ENCODE results near the gene ABHD12.

Gene ABHD12

DNA sequence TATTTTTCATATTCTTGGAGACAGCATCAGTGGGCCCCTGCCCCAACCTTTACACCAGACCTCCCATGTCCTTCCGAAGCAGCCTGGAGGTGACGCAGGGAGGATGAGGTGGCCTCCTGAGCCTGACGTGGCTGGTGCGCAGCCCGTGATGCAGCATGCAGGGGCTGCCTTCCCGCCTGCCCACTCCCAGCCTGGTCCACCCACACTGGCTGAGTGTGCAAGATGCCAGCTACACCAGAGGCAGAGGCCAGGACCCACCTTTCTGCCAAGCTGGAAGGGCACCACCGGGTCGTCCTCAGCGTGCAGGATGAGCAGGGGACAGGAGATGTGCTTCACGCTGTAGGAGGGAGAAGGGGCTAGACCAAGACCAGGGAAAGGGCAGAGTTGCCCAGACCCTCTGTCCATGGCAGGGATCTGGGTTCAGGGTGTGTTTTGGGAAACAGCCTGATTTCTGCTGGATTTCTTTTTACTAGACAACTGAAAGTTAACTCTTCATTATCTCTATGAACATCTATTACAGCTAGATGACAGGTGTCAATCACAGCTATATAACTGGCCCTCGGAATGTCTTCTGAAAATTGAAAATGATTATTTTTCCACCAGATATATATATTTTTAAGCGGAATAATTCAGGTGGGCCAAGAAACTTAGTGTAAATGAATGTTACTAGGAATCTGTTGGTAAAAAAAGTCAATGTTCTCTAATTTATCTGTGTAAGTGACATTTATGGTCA is 87.2 kb downstream of the ABHD12 start:
- no peak for DNase-seq

DNA sequence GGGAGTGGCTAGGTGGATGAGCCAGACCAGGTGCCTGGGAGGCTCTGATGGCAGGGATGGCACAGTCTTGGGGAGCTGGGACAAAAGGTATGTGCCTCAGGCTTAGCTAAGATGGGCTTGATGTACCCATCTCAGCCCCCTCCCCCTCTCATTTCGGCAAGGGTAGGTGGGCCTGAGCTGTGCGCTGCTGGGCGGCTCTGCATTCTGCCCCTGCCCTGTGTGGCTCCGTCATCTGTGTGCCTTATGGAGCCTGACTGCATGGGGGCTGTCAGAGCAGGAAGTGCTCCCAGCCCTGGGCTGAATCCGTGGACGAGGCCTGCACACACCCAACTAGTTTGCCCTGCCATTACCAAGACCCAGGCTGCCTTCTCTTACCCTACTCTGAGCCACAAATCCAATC is 88.0 kb downstream of the ABHD12 start:
- DNase-seq: no peak

DNA sequence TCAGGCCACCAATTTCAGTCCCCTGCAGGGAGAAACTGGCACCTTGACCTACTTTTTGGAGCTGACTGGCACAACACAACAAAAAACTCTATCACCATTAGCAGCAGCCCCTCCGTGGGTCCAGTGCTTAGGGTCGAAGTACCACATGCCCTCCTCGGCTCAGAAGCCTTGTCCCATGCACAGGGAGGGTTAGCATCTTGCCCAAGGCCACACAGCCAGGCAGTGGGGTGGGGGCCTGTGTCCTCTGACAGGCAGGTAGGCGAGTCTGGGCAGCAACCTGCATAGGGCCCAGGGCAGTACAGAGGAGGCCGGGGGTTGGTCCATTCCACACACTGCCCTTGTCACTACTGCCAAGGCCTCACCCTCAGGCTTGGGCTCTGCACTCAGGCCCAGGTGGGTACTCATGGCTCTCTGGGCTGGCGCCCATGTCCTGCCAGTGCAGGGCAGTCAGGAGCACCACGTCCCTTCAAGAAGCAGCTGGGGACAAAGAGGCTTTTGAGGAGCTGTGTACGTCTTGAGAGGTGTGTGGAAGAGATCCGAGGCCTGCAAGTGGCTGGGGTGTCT is 89.2 kb downstream of the ABHD12 start:
- DNase-seq: no peak

DNA sequence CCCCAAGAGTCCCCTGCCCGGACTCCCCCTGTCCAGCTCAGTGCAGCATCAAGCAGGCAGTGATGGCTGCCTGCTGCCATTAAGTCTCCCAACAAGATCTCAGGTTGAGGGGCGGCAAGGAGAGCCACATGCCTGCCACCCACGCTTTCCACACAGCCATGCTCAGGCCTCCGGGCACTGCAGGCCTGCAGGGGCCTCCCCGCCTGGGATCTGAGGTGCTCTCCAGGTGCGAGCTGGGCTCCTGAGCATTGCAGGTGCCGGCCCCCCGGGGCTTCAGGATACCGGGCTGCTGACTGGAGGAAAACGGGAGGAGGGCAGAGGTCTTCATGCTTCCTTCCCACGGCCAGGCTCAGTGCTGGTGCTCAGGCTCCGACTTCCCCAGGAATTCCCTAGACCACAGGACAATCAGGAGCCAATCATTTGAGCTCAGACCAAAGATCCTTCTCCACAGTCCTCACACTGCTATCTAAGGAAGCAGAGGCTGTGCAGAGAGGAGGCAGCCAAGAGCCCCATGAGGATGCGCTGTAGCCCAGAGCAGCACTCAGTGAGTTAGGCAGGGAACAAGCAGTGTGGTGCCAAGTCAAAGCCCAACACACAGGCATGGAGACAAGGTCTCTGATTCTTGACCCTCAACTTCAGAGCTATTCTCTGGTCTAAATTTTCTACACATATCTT is 90.0 kb downstream of the ABHD12 start:
- peak in 2 of 3 experiments; percentile 37 to 60 for DNase-seq

DNA sequence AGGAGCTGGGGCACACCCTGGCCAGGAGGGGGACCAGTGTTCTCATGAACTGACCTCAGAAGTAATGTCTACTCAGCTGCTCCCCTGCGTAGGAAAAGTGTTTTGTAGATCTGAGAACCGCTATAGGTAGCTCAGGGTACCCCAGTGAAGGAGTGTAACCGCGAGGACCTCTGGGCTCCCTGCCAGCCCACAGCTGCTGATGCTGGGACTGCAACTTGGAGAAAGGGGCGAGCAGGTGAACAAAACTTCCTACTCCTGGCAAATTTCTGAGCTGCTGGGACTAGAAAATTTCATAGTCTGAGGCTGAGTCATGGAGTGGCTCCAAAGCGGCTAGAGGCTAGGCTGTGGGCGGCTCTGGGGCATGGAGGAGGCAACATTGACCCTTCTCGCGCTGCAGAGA is 90.8 kb downstream of the ABHD12 start:
- no peak for DNase-seq

DNA sequence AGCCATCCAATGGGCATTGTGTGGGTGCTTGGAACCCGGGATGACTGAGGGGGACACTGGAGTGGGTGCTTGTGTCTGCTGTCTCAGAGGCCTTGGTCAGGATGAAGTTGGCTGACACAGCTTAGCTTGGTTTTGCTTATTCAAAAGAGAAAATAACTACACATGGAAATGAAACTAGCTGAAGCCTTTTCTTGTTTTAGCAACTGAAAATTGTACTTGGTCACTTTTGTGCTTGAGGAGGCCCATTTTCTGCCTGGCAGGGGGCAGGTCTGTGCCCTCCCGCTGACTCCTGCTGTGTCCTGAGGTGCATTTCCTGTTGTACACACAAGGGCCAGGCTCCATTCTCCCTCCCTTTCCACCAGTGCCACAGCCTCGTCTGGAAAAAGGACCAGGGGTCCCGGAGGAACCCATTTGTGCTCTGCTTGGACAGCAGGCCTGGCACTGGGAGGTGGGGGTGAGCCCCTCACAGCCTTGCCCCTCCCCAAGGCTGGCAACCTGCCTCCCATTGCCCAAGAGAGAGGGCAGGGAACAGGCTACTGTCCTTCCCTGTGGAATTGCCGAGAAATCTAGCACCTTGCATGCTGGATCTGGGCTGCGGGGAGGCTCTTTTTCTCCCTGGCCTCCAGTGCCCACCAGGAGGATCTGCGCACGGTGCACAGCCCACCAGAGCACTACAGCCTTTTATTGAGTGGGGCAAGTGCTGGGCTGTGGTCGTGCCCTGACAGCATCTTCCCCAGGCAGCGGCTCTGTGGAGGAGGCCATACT is 93.3 kb downstream of the ABHD12 start:
- peak in 2 of 3 experiments; percentile 51 to 72 for DNase-seq

DNA sequence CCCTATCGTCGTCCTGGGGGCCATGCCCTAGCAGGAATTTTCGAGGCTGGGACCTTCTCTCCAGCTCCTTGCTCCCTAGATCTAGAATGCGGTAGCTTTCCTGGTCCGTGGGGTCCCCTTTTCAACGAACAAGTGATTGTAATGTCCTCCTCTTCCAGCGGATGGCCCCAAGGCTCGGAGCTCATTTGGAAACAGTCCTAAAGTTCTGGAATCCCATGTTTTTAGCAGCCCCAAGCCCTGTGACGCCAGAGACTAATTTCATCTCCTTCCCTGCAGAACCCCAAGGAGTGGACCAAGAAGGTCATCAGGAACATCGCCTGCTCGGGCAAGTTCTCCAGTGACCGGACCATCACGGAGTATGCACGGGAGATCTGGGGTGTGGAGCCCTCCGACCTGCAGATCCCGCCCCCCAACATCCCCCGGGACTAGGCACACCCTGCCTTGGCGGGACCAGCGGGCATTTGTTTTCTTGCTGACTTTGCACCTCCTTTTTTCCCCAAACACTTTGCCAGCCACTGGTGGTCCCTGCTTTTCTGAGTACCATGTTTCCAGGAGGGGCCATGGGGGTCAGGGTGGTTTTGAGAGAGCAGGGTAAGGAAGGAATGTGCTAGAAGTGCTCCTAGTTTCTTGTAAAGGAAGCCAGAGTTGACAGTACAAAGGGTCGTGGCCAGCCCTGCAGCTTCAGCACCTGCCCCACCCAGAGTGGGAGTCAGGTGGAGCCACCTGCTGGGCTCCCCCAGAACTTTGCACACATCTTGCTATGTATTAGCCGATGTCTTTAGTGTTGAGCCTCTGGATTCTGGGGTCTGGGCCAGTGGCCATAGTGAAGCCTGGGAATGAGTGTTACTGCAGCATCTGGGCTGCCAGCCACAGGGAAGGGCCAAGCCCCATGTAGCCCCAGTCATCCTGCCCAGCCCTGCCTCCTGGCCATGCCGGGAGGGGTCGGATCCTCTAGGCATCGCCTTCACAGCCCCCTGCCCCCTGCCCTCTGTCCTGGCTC is 94.2 kb downstream of the ABHD12 start:
- DNase-seq: peak in 2 of 3 experiments; percentile 32 to 44

DNA sequence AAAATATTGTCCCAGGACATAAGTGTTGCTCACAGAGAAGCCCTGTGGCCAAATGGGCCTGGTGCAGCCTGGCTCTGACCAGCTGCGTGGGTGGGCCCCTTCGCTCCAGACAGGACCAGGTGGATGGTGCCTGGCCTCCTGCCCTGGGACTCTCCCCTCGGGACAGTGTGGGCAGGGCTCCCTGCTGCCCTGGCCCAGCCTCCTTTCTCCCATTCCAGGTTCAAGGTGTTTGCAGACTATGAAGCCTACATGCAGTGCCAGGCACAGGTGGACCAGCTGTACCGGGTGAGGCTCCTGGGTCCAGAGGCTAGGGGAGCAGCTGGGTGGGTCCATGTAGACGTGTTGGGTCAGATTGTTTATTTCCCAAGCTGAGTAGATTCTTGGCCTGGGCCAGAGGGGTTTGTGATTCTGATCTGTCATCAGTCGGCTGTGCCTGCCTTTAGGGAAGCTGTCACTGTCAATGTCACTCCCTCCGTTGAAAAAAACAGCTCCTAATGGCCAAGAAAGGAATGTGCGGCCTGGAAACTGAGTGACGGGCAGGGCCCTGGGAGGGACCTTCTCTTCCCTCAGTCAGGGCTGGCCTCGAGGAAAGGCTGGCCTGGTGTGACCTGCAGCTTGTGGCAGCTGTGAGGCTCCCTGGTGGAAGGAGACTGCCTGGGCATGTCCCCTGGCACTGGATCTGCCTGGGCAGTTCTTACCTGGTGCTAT is 95.1 kb downstream of the ABHD12 start:
- DNase-seq: no peak

DNA sequence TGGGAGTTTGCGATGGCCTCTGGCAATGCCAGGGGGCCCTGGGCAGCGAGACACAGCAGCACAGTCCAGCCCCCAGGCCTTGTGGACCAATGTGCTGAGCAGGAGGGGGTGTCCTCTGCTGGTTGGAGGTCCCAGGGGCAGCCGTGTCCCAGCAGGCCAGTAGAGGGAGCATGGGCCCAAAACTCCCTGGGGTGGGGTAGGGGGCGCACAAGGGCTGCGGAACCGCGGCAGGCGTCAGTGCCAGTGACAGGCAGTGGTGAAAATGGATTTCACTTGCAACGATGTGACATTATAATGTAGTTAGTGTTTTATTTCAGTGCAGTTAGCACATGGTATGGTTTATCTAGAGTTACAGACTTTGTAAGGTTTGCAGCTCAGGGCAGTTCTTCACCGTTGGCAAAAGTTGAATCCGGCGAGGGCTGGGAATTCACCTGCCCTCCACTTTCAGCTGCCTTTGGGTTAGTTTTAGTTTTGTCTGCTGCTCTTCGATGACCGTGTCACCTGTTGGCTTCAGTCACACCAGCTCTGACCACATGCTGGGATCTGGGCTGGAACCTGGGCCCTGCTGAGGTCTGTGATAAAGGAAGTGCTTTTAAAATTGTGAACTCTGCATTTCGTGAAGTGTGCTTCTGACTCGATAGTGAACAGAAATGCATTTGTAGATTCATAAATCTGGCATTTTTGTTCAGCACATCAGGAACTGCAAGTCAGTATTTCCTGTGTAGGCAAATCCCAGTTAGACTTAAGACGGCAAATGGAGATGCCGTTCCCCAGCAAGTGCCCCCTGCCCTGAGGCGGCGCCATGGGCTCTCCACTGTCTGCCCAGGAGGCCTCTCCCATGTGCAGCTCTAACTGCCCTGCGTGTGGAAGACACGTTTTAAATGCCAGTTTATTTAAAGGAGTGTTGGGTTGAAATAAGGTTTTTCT is 95.9 kb downstream of the ABHD12 start:
- peak; percentile 12 to 44 (median 33) for DNase-seq

DNA sequence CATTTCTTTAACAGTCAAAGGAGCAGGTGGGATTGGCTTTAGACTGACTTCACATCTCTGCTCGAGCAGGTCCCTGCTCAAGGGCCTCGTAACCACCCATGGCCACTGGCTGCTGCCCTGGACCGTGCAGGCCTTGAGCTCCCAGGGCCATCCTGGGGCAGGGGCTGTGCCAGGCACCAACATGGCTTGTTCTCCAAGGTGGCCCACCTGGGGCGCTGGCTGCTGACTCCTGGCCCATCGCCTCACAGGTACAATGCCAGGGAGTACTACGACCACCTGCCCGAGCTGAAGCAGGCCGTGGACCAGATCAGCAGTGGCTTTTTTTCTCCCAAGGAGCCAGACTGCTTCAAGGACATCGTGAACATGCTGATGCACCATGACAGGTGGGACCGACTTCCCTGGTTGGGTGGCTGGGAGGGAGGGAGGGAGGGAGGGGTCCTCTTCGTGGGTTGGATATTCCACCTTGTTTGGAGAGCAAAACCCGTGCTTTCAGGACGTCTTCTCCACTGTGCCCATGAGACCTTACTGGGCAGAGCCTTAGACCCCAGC is 96.7 kb downstream of the ABHD12 start:
- DNase-seq: no peak

DNA sequence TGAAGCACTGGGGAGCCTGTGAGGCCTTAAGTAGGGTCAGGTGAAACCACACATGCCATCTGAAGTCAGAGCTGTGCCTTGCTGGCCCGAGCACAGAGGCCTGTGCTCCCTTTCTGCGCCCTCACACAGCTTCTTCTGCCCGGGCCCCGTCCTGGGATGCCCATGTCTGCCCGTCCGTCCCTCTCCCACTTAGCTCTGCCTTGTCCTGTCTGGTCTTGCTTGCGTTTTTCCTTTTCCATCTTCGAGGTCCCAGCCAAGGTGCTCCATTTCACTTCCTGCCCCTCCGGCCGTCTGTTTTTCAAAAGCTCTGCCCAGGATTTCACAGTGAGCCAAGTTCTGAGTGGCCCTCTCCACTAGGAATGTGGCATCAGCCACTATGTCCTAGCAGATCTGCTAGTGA is 97.1 kb downstream of the ABHD12 start:
- no peak for DNase-seq

DNA sequence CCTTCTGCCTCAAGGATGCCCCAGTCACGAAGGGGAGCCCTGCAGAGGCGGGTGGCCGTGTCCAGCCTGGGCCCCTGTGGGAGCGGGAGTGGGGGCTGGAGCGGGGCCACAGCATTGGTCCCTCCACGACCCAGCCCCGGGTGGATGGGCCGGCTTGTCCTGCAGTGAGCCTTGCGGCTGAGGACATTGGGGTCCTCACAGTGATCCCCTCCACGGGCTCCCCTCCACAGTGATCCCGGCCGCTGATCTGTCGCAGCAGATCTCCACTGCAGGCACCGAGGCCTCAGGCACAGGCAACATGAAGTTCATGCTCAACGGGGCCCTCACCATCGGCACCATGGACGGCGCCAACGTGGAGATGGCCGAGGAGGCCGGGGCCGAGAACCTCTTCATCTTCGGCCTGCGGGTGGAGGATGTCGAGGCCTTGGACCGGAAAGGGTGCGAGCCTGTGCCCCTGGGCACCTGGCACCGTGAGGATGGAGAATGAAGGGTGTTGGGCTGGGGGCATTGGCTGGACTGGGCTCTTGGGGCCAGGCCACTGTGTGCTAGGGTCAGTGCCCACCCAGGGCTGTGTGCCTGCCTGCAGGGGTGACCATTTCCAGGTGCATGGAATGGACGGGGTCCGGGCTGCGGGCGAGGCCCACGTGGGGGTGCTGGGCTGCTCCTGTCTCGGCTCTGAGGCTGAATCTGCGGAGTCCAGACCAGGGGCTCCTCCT is 98.3 kb downstream of the ABHD12 start:
- no peak for DNase-seq

DNA sequence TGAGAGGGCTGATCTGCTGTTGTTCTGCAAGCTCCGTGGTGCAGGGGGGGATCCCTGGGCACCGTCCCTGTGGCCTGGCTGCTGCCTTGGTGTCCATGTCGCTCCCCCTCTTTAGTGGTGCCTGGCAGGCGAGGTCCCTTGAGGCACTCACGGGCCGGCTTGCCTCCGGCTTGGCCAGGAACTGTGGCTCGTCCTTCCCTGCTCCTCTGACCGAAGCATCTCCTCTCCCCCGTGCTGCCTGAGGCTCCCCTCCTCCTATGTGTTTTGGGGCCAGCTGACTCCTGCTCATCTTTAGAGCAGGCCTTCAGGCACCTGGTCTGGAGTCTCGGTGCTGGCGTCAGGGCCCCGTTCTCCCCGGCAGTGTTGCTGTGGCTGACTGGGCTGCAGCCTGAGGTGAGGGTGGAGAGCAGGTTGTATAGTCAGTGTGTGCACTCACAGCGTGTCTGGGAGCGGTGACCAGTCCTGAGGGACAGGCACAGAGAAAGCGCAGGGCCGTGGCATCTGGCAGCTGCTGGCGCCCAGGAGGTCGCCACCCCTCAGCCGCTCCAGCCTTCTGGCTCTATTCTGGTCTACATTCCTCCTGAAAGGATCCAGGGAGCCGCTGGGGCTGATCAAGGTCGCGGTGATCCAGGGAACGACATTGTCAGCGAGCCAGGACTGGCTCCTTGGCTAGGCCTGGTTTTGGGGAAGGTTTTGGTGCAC is 99.1 kb downstream of the ABHD12 start:
- no peak for DNase-seq

DNA sequence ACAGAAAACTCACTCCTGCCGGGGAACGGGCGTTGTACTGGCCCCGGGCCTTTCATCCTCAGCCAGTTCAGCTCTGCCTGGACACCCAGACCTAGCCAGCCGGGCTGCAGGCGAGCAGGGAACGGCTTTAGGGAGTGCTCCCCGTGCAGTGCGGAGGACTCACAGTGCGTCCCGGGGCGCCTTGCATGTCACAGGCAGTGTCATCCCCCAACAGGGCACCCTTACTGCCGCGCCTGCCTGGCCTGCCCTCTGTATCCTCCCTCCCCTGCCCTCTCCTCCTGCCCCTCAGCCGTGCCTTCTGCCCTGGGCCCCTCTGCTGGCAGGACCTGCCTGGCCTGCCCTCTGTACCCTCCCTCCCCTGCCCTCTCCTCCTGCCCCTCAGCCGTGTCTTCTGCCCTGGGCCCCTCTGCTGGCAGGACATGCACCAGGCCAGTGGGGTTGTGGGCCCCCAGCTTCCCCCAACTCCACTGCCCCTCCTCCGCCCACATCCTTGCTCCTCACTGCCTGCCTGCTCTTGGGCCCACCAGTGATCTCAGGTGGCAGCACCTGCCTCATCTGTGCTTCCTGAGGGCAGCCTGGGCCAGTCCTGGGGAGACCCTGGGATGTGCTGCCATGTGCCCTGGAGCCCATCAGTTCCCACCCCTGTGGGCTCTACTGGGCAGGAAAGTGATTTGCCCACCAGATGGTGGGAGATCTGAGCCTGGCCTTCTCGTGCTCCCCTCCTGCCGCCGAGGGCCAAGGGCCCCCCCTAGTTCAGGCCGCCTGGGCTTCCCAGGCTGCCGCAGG is 99.8 kb downstream of the ABHD12 start:
- no peak for DNase-seq

DNA sequence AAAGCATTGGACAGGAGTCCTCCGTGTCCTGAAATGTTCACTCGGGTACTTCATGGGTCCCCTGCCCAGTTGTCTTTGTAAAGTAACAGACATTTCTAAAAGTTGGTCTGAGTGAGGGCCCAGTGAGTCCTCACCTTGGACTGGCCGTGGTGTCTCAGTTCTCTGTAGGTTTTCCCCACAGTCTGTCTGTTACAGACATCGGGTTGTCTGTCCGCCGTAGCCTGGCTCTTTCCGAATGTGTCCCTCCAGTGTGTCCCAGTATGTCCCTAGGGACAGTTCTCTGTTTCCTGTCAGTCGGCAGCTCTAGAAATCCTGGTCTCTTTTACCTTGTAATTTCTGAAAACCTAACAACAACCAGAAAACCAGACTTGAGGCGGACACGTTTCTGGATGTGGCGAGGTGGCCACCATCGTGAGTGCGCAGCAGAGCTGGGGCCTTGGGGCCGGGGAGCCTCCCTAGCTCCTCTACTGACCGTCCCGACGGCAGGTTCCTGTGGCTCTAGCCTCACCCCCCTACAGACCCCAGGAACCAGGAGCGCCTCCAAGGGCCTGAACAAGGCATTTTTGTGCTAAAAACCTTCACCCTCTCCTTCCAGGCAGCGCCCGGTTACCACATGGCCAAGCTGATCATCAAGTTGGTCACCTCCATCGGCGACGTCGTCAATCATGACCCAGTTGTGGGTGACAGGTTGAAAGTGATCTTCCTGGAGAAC is 100.6 kb downstream of the ABHD12 start:
- DNase-seq: no peak

DNA sequence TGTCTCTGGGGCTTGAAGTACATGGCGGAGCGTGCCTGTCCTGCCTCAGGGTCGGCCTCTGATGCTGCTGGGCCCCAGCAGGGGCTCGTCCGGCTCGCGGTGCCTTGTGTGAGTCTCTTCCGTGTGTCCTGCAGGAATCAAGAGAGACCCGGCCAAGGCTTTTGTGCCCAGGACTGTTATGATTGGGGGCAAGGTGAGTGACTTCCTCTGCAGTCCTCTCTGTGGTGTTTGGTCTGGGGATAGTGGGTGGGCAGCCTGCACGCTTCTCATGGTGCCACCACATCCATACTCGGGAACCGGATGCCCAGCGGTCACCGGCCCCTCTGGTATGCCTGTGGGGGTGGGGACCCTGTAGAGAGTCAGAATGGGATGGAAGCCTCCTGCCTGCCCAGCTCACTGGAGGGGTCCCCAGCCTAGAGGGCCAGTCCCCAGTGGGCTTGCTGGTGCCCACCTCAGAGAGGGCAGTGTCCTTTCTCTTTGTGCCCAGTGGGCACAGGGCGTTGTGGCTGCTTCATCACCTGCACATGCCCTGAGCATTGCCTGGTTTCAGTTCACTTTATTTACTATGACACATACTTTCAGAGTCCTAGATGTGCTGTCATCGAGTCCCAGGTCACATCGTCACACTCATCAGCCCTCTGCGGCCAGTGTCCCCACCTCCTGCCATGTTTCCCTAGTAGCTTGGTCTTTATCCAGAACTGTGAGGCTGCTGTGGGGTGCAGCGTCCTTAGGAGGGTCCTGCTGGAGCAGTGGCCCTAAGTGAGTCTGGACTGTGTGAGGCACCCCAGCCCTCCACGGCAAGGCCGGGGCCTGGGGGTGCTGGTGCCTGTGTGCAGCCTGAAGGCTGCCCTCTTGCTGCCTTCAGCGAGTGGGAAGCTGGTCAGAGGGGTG is 102.1 kb downstream of the ABHD12 start:
- no peak for DNase-seq

All from NCI-H1417 (cell line).